Measurements from ENCODE around the gene UNC13A.
"Not testable (repeated sequence)": the region's sequence is repeated elsewhere in the genome, so short reads cannot be mapped to it uniquely, and the experiment has no call there.

GRCh38 chr19:17594296-17594695, 93.9 kb downstream of the UNC13A start:
- TF ChIP-seq CTCF, POLR2A (IDR thresholded peaks at IDR 0.05): not testable (repeated sequence)

Measured in sigmoid colon (tissue), 3 donors.